Mesothelial cell of epicardium (in vitro differentiated cells): ENCODE data around the gene SLC6A19. TPM values are rescaled to one million over a fixed set of nuclear protein-coding genes. Genes with fewer than 3 reads are reported as not detected.

Experiments
- DNase-seq, 2 experiments: peaks; one replicate each; pipeline ENCODE4 v3.0.0; 2021; ENCODE audit warnings: low spot score in 2 of 2; ENCODE audit not compliant: unreplicated experiment in 2 of 2
- H3K27ac Mint-ChIP-seq: 2 replicates; pipeline ENCODE4 v1.8.0; 2021; ENCODE audit warnings: mixed read lengths
- H3K27me3 Mint-ChIP-seq: 2 replicates; pipeline ENCODE4 v1.8.0; 2021; ENCODE audit warnings: low read depth, mixed read lengths
- H3K36me3 Mint-ChIP-seq: 2 replicates; pipeline ENCODE4 v1.8.0; 2021; ENCODE audit warnings: mixed read lengths
- H3K4me1 Mint-ChIP-seq: 2 replicates; pipeline ENCODE4 v1.8.0; 2021; ENCODE audit warnings: mixed read lengths
- H3K4me3 Mint-ChIP-seq: 2 replicates; pipeline ENCODE4 v1.8.0; 2021; ENCODE audit warnings: mild to moderate bottlenecking, moderate library complexity, mixed read lengths
- H3K9me3 Mint-ChIP-seq: 2 replicates; pipeline ENCODE4 v1.8.0; 2021; ENCODE audit warnings: mixed read lengths
- CTCF ChIP-seq: fragments of 200-600 bp; sonication (generic); IDR thresholded peaks from one replicate; pipeline ENCODE4 v1.5.0; 2021; ENCODE audit warnings: antibody characterized with exemption; ENCODE audit not compliant: unreplicated experiment
- total RNA-seq: library from RNA; stranded (reverse); gene quantifications from 3 replicates; pipeline ENCODE4 v1.2.1, GENCODE V29; 2021

Gene SLC6A19
- total RNA-seq, 1 donor from 2014 or later, result not detected

DNA sequence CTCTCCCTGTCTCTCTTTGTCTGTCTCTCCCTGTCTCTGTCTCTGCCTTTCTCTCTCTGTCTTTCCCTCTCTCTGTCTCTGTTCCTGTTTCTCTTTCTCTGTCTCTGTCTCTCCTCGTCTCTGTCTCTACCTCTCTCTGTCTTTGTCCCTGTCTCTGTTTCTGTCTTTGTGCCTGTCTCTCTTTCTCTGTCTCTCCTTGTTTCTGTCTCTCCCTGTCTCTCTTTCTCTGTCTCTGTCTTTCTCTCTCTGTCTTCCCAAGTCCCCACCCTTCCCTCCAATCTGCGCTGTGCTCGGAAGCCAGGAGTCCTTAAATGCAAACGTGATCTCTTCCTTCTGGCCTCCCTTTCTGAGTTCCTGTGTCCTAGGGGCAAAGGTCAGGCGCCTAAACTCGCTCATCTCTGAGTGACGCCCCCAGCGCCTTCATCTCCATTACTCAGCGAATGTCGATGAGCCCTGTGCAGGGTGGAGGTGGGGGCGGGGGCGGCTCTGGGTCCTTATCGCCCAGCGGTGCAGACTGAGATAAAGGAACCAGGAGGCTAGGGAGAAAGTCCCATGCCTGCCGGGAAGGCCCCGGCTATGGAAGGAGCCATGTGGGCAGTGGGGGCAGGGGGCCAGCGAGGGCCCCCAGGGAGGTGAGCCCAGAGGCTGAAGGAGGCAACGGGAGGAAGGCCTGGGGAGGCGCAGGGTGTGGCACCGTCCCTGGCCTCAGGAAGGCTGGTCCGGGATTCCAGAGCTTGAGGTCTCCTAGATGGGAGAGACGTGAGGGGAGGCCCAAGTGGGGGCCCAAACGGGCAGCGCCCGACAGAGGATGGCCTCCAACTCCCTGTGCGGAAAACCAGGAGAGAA is 1.5 kb upstream of the SLC6A19 start:
- DNase-seq, result no peak
- Mint-ChIP-seq H3K27ac (no peak overlapping the region), H3K27me3 (peaks cover 20% of the 10 kb centered on the region), H3K4me3 (no peak overlapping the region), H3K4me1 (no peaks in the 10 kb centered on the region), H3K36me3 (no peaks in the 10 kb centered on the region), H3K9me3 (no peaks in the 10 kb centered on the region)
- no peak for TF ChIP-seq CTCF

GRCh38 chr5:1200495-1201326 is 684 bp upstream of the SLC6A19 start:
- no peak for TF ChIP-seq CTCF
- Mint-ChIP-seq H3K36me3 (no peaks in the 10 kb centered on the region), H3K4me1 (no peaks in the 10 kb centered on the region), H3K27ac (no peak overlapping the region), H3K27me3 (peaks cover 22% of the 10 kb centered on the region), H3K9me3 (no peaks in the 10 kb centered on the region), H3K4me3 (no peak overlapping the region)
- no peak for DNase-seq

DNA sequence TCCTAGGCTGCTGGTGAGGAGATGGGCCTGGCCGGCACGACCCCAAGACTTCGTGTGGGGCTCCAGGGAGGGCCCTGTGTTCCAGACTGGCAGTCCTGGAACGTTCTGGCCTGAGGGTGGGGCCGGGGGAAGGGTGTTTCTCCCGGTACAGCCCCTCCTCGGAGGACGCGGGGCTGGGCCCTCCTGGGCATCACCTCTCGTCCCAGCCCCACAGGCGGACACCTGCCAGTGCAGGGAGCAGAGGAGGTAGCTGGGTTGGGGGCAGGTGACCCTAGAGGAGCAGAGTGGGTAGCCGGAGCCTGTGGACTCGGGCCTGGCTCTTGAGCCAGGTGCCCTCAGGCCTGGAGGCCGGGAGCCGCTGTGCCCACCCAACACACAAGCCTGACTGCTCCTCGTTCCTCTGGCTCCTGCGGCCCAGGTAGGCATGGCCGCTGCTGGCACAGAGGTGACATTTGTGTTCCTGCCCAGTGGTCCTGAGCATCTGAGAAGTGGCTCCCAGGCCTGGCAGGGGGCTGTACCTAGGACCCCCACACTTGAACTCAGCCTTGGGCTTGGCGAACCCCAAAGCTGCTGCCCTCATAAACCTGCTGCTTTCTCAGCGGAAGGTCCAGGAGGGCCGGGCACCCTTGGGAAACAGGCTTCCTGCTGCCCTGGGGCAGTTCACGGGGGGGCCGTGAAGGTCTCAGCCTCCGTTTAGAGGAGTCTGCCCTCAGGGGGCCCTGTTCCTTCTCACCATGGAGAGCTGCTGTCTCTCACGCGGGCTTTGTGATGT is 817 bp downstream of the SLC6A19 start:
- no peak for DNase-seq
- no peaks in the 10 kb centered on the region for H3K9me3 Mint-ChIP-seq
- TF ChIP-seq CTCF, result no peak
- H3K36me3 Mint-ChIP-seq, result no peaks in the 10 kb centered on the region
- no peaks in the 10 kb centered on the region for H3K4me1 Mint-ChIP-seq
- H3K4me3 Mint-ChIP-seq, result no peak overlapping the region
- peaks cover 18% of the 10 kb centered on the region for H3K27me3 Mint-ChIP-seq
- H3K27ac Mint-ChIP-seq, result no peak overlapping the region

DNA sequence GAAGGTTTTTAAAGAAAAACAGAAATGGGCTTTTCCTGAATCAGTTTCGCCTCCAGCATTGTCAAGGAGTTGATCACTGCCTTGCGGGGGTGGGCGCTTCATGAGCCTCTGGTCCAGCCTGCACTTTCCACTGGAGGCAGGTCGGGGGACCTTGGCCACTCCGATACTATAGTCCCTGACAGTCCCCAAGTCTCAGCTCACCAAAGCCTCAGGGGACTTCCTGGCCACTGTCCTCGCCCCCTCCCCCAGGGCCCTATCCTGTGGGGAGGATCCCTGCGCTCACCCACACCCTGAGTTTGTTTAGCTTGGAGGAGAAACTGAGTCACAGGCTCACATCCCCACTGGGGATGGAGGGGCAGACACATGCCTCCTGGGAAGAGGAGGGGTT is 1.4 kb downstream of the SLC6A19 start:
- no peaks in the 10 kb centered on the region for H3K36me3 Mint-ChIP-seq
- no peak for DNase-seq
- TF ChIP-seq CTCF, result no peak
- H3K4me3 Mint-ChIP-seq, result no peak overlapping the region
- H3K9me3 Mint-ChIP-seq, result no peaks in the 10 kb centered on the region
- no peaks in the 10 kb centered on the region for H3K4me1 Mint-ChIP-seq
- H3K27me3 Mint-ChIP-seq, result peaks cover 24% of the 10 kb centered on the region
- H3K27ac Mint-ChIP-seq, result no peak overlapping the region

DNA sequence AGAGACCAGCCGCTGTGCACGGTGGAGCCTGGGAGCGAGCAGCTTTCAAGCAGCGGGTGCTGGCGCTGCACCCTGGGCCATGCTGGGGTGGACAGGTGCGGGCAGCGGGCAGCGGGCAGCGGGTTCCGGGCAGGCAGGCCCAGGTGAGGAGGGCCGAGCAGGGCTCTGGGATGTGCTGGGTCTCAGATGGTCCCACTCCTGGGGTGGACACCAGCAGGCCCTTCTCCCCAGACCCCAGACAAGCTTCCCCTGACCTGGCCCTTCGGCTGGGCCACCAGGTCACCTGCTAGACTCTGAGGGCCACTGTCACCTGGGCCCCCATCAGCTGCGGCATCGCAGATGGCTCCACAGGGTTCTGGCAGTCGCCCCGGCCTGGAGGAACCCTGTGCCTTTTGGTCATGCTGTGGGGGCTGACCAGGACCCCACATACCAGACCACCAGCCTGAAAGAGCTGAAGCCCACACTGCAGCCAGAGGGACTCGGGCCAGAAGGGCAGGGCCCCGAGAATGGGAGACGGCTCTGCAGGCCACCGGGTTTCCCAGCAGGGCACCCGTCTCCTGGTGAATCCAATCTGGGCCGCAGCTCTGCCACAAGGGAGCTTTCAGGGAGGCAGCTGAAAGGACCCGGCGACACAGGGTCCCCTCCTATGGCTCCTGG is 2.0 kb downstream of the SLC6A19 start:
- no peak for TF ChIP-seq CTCF
- Mint-ChIP-seq H3K9me3 (no peaks in the 10 kb centered on the region), H3K27me3 (peaks cover 24% of the 10 kb centered on the region), H3K4me3 (no peak overlapping the region), H3K36me3 (no peaks in the 10 kb centered on the region), H3K4me1 (no peaks in the 10 kb centered on the region), H3K27ac (no peak overlapping the region)
- DNase-seq, result no peak
